HEK293T (cell line): Measurements from ENCODE around the gene TTC5.
"Not testable (repeated sequence)": the region's sequence is repeated elsewhere in the genome, so short reads cannot be mapped to it uniquely, and the experiment has no call there.

Source experiments
- CTCF ChIA-PET: fragments of 350-600 bp; formaldehyde crosslinking; extraction: SDS; loops from one replicate; lab custom pipeline; 2021; ENCODE audit warnings: antibody characterized with exemption, inconsistent platforms; lab: Yijun Ruan, JAX
- POLR2A ChIA-PET: fragments of 350-600 bp; formaldehyde crosslinking; extraction: SDS; loops from one replicate; lab custom pipeline; 2020; ENCODE audit warnings: antibody characterized with exemption, inconsistent platforms; lab: Yijun Ruan, JAX
- DNase-seq: peaks from one replicate; pipeline ENCODE4 v3.0.0; 2012; ENCODE audit warnings: mixed read lengths; ENCODE audit errors: extremely low spot score
- ARNT ChIP-seq: fragments of 450-650 bp; IDR thresholded peaks from 2 replicates; pipeline ENCODE4 v1.6.1; 2017; ENCODE audit warnings: mild to moderate bottlenecking
- BHLHE40 ChIP-seq: fragments of 450-650 bp; IDR thresholded peaks from 2 replicates; pipeline ENCODE4 v1.6.1; 2016; ENCODE audit warnings: mild to moderate bottlenecking, moderate library complexity, borderline replicate concordance
- CTBP1 ChIP-seq: fragments of 450-650 bp; IDR thresholded peaks from 2 replicates; pipeline ENCODE4 v1.6.1; 2016; ENCODE audit warnings: borderline replicate concordance
- ELF4 ChIP-seq: fragments of 450-650 bp; IDR thresholded peaks from 2 replicates; pipeline ENCODE4 v1.6.1; 2017; ENCODE audit warnings: antibody characterized with exemption
- FOXA1 ChIP-seq: fragments of 450-650 bp; IDR thresholded peaks from 2 replicates; pipeline ENCODE4 v1.6.1; 2016; ENCODE audit warnings: mild to moderate bottlenecking
- FOXK2 ChIP-seq: fragments of 450-650 bp; IDR thresholded peaks from 2 replicates; pipeline ENCODE4 v1.6.1; 2016; ENCODE audit warnings: mild to moderate bottlenecking
- FOXM1 ChIP-seq: fragments of 450-650 bp; IDR thresholded peaks from 2 replicates; pipeline ENCODE4 v1.6.1; 2017; ENCODE audit warnings: mild to moderate bottlenecking, borderline replicate concordance
- HDGF ChIP-seq: fragments of 450-650 bp; IDR thresholded peaks from 2 replicates; pipeline ENCODE4 v1.6.1; 2017; ENCODE audit warnings: antibody characterized with exemption, borderline replicate concordance
- L3MBTL2 ChIP-seq: fragments of 450-650 bp; conservative IDR thresholded peaks from 2 replicates; pipeline ENCODE4 v1.6.1; 2016; ENCODE audit warnings: mild to moderate bottlenecking
- NFRKB ChIP-seq: fragments of 450-650 bp; IDR thresholded peaks from 2 replicates; pipeline ENCODE4 v1.6.1; 2016; ENCODE audit warnings: mild to moderate bottlenecking, moderate library complexity
- PKNOX1 ChIP-seq: fragments of 450-650 bp; IDR thresholded peaks from 2 replicates; pipeline ENCODE4 v1.6.1; 2016
- SP1 ChIP-seq: fragments of 450-650 bp; IDR thresholded peaks from 2 replicates; pipeline ENCODE4 v1.6.1; 2017
- SUZ12 ChIP-seq: fragments of 450-650 bp; IDR thresholded peaks from 2 replicates; pipeline ENCODE4 v1.6.1; 2016; ENCODE audit warnings: mild to moderate bottlenecking
- TARDBP ChIP-seq: fragments of 450-650 bp; IDR thresholded peaks from 2 replicates; pipeline ENCODE4 v1.6.1; 2016
- ZNF384 ChIP-seq: fragments of 450-650 bp; IDR thresholded peaks from 2 replicates; pipeline ENCODE4 v1.6.1; 2016

TTC5 gene

DNA sequence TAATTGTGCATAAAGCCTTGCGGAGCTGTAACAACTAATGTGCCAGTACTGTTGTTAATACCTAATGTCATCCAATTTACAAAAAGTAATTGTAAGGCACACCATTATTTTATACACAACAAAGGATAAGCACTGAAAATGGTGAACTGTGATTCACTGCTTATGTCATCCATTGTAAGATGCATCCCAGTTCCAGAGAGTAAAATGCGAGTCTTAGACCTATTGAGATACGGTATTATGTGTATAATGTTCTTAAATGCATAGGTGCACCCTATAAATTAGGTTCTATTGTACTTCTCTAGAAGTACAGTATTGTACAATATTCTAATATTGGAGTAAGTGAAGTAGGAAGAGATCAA is 38.1 kb upstream of the TTC5 start:
- TF ChIP-seq SP1 (no peak), FOXA1 (no peak), PKNOX1 (no peak), SUZ12 (no peak)
- POLR2A ChIA-PET = interaction anchor here (0.7 to 4.6 kb wide), 21 partner anchors 8 to 631 kb away, joined by 3 to 162 read pairs (median 7); partner anchors contain the start of genes APEX1, CCNB1IP1, OSGEP and PIP4P1
- DNase-seq = no peak
- CTCF ChIA-PET = interaction anchor here (0.6 to 1.7 kb wide), 3 partner anchors 17 to 449 kb away, joined by 3 to 4 read pairs (median 3); partner anchors contain the start of gene TEP1

GRCh38 chr14:20343092-20343861 is 37.5 kb upstream of the TTC5 start, which contains the start of gene PARP2:
PARP2 (plus strand) TSS chr14:20343635; CDS start chr14:20343642, 7 bp downstream.
- CTCF ChIA-PET = interaction anchor here (0.5 to 1.7 kb wide), 6 partner anchors 13 to 450 kb away, joined by 3 to 6 read pairs (median 4); partner anchors contain the start of gene TEP1
- peak; percentile 97 for DNase-seq
- peak; percentile 89 for TF ChIP-seq ELF4
- peak; percentile 81 for TF ChIP-seq L3MBTL2
- no peak for TF ChIP-seq FOXA1
- peak; percentile 97 for TF ChIP-seq PKNOX1
- TF ChIP-seq SP1 = no peak
- no peak for TF ChIP-seq ZNF384
- TF ChIP-seq NFRKB = no peak
- no peak for TF ChIP-seq SUZ12
- POLR2A ChIA-PET = interaction anchor here (0.6 to 4.6 kb wide), 30 partner anchors 9 to 631 kb away, joined by 3 to 162 read pairs (median 4); partner anchors contain the start of genes APEX1, CCNB1IP1, OSGEP and PIP4P1

GRCh38 chr14:20341646-20342045 is 35.9 kb upstream of the TTC5 start:
- ChIA-PET CTCF (interaction anchor here (1.0 to 1.8 kb wide), 2 partner anchors 9 to 15 kb away, joined by 4 to 8 read pairs; partner anchors contain the start of gene CCNB1IP1), POLR2A (interaction anchor here (3.7 to 4.6 kb wide), 2 partner anchors 12 to 114 kb away, joined by 37 to 162 read pairs; partner anchors contain the start of genes APEX1, CCNB1IP1 and OSGEP)
- DNase-seq = no peak
- TF ChIP-seq SP1 (no peak), ARNT (no peak)

GRCh38 chr14:20341032-20341431 is 35.3 kb upstream of the TTC5 start:
- ChIA-PET CTCF (interaction anchor here (1.0 to 1.8 kb wide), 2 partner anchors 8 to 14 kb away, joined by 4 to 8 read pairs; partner anchors contain the start of gene CCNB1IP1), POLR2A (interaction anchor here (3.7 to 4.6 kb wide), 2 partner anchors 11 to 114 kb away, joined by 37 to 162 read pairs; partner anchors contain the start of genes APEX1, CCNB1IP1 and OSGEP)
- DNase-seq = not testable (repeated sequence)

DNA sequence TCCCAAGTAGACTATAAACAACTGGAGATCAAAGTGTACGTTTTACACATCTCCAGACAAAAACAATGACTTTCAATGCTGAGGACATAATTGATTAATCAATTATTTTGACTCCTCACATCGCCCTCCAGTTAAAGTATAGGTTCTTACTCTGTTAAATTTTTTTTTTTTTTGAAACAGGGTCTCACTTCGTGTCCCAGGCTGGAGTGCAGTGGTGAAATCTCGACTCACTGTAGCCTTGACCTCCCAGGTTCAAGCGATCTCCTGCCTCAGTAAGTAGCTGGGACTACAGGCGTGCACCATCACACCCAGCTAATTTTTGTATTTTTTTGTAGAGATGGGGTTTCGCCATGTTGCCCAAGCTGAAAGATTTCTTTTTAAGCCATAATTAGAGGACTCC is 28.3 kb upstream of the TTC5 start:
- ChIA-PET POLR2A (interaction anchor here (1.2 to 9.7 kb wide), 3 partner anchors 8 to 127 kb away, joined by 3 to 162 read pairs (median 12); partner anchors contain the start of genes APEX1, OSGEP, PARP2 and PIP4P1), CTCF (interaction anchor here (0.9 kb wide), 1 partner anchor 81 kb away, joined by 3 read pairs; no protein-coding TSS in a partner anchor)
- no peak for DNase-seq
- TF ChIP-seq FOXK2 = no peak
- TF ChIP-seq TARDBP = no peak
- no peak for TF ChIP-seq HDGF

DNA sequence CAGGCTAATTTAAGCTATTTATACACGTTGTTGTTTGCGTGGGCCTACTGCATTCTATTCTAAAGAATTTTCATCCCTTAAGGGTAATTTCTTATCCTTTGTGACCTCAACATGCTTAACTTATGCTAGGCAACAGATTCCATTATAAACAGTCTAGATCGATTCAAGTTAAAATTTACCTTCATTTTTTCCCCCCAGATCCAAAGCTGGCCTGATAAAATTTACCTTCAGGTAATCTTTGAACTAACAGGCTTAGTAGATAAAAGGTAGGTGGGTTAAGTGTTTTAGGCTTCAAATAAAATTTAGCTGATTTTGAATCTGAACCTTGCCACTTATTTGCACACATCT is 27.7 kb upstream of the TTC5 start:
- no peak for DNase-seq
- CTCF ChIA-PET = interaction anchor here (1.9 kb wide), 1 partner anchor 8 kb away, joined by 4 read pairs; no protein-coding TSS in a partner anchor
- POLR2A ChIA-PET = interaction anchor here (1.2 to 9.7 kb wide), 4 partner anchors 9 to 128 kb away, joined by 3 to 162 read pairs (median 8); partner anchors contain the start of genes APEX1, OSGEP, PARP2 and PIP4P1
- TF ChIP-seq L3MBTL2 (no peak), SUZ12 (no peak), FOXK2 (no peak), FOXA1 (no peak), SP1 (no peak), FOXM1 (no peak), TARDBP (no peak), ELF4 (no peak), NFRKB (no peak), ARNT (no peak), BHLHE40 (no peak)

- ChIA-PET CTCF (interaction anchor here (1.0 to 1.9 kb wide), 2 partner anchors 9 to 83 kb away, joined by 3 to 4 read pairs; no protein-coding TSS in a partner anchor), POLR2A (interaction anchor here (0.6 to 9.7 kb wide), 9 partner anchors 9 to 350 kb away, joined by 3 to 162 read pairs (median 3); partner anchors contain the start of genes APEX1, OSGEP, PARP2 and PIP4P1)
- peak; percentile 79 for DNase-seq
- TF ChIP-seq FOXK2 = no peak
- TF ChIP-seq ELF4 = peak; percentile 82
- no peak for TF ChIP-seq FOXA1
- TF ChIP-seq NFRKB = no peak
- TF ChIP-seq SP1 = no peak
- TF ChIP-seq PKNOX1 = no peak
- 0 out of 2 replicates have a peak, but pooled peaks have one; percentile 43 for TF ChIP-seq CTBP1
- TF ChIP-seq FOXM1 = no peak
- no peak for TF ChIP-seq TARDBP
- TF ChIP-seq BHLHE40 = no peak
- TF ChIP-seq L3MBTL2 = peak; percentile 88
- no peak for TF ChIP-seq SUZ12
Measured at GRCh38 chr14:20332788-20333493, 27.2 kb upstream of the TTC5 start, which contains the start of gene CCNB1IP1. CCNB1IP1 (minus strand) TSS chr14:20333279; CDS start chr14:20316523, 16,756 bp downstream.
